Activated CD8-positive, alpha-beta memory T cell treated with anti-CD3 and anti-CD28 coated beads, Interleukin-2, amount 50 U/mL, for 24 hours (primary cell): Measurements from ENCODE around the gene KCNT2.
"Not testable (repeated sequence)": the region's sequence is repeated elsewhere in the genome, so short reads cannot be mapped to it uniquely, and the experiment has no call there.

Experiments
- DNase-seq: peaks from one replicate; pipeline ENCODE4 v3.0.0-alpha.2; 2020; ENCODE audit errors: extremely low read depth

Gene KCNT2

DNA sequence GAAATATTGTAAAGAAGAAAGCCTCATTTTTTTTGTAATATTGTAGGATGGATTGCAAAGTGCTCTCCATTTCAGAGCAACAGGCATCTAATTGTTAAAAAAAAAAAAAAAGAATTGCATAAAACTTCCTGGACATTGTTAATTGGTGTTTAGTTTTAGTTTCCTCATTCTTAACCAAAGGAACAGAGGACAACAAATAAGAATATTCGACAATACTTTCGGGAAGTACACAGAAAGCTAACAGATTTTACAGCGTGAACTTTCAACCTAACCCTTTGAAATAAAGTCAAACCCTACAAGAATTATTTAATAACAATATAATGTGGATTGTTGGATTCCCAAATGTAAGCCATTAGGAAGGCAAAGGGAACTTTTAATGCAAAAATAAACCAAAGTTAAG lies 284.4 kb downstream of the KCNT2 start:
- DNase-seq = no peak

DNA sequence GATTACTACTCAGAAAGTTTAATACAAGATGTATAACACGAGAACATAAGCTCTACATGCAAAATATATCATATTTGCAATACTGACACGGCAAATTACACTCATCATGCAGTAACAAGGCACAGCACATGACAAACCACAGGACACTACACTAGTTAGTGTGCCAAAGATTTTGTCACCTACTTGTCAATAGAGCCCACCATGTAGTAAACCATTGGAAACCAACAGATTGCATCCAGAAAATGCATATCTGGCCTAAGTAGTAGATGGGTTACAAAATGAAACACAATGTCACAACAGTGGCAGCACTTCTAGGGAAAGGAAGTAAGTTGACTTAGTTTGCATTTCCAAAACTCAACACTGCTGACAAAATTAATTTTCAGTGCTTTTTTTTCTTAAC lies 288.9 kb downstream of the KCNT2 start:
- DNase-seq = no peak

DNA sequence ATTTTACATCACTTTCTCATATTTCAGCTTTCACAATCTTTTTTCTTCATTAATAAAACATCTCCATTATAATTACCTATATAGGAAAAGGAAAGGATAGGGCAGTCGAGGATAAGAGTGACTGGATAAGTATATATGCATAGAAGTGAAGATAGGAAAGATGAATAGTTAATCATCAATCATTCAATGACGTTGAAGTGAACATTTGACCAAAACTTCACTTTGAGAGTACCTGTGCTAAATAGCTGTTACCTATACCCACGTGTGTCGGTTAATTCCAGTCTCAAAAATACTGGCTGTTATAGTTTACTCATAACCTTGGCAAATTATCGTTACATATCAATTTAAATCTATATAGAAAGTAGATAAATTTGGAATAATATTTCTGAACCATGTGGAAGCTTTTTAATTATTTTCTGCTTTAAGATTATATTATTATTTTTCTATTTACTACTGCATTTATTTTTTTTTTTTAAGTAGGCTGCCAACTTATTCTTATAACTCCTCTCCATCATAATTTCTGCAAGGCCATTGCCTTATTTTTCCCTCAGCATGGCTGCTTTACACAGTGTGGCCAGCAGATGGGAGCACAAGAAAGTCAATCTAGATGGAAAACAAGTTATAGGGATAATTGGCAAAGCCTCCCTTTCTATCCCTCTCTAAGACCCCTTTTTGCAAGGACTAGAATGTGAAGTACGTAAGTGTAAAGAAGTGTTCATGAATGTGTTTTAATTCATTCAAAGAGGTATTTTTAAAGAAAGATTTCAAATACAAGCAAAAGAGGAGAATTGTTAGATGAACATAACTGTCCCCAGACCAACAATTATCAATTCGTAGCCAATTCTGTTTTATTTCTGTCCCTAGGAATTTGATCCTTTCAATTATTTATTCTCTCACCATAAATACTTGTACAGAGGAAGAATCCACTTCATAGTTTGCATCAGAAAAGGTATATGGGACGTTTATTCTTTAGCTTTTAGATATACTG lies 290.4 kb downstream of the KCNT2 start:
- DNase-seq = no peak

DNA sequence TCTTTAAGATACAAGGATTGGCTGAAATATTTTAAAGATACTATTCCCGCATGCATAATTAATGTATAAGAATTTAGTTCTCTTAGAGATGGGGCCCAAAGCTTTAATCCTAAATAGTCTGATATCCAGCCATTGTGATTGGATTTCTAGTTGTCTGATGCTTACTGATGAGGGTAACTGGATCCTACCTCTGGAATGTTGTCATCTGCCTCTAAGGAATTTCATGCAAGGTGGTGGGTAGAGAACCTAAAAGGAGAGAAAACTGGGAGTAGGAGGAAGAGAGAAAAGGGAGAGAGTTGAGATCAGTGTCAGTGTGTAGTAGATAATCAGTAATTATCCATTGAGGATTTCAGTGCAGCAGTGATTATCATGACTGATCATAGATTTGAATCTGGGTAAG lies 295.5 kb downstream of the KCNT2 start:
- no peak for DNase-seq

DNA sequence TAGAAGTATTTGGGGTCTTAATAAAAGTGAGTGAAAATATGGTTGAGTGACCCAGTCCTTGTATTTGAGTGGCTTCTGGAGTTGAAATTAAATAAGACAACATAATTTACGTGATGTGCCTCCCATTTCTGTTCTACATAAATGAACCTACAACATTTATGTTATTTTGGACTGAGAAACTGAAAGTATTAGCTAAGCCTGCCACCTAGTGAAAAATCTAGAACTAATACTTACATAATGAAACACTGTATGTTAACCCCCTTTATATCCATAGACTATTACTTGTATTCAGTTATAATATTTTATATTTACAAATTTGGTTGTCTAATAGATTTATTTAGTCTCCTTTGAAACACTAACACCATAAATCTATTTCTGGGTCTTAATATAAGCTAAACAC lies 298.9 kb downstream of the KCNT2 start:
- DNase-seq = no peak

DNA sequence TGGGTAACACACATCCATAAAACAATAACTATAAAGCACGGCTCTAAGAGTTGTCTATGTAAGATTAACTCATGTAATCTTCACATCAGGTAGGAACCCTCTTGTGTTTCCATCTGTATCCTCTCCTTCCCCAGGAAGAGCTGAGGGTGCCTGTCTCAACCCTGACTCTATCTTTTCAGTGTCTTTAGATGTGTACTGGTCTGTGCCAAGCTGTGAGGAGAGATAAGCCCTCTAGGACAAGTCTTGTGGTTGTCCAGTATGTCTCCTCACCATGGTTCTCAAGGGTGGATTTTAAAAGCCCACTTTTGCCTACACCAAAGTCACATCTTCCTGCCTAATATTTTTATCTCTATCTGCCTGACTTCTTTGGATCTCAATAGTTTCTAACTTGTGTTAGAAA lies 300.1 kb downstream of the KCNT2 start:
- no peak for DNase-seq

DNA sequence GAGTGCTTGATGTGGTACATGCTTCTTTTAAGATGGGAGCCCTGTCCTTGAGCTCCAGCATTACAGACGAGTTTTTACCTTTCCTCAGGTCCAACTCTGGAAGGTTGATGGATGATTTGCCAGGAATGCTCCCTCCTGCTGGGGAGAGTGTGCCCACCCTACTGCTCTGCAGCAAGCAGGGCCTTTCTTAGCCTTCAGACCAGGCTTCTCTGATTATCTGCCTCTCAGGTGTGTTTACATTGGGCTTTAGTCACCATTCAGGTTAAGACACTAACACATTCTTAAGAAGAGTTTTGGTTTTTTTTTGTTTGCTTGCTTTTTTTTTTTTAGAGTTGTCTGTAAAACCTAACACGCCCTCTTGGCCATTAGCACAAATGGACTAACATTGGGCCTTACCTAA lies 301.8 kb downstream of the KCNT2 start:
- no peak for DNase-seq

DNA sequence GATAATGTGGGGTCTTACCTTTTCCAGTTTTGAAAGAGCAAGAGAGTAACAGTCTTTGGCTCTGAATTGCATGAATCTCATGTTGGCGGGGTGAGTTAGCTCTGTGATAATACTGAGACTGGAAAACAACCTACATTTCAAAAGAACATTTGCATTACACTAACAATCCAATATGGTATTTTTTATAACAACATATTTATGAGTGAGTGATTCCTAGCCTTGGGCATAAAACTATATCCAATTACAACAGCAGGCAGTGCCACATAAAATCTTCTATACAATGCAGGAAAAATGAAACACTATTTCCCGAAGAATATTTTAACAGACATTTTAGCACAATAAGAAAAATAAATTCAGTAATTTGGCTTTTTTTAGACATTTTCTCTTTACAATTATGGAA lies 303.0 kb downstream of the KCNT2 start:
- DNase-seq = no peak

DNA sequence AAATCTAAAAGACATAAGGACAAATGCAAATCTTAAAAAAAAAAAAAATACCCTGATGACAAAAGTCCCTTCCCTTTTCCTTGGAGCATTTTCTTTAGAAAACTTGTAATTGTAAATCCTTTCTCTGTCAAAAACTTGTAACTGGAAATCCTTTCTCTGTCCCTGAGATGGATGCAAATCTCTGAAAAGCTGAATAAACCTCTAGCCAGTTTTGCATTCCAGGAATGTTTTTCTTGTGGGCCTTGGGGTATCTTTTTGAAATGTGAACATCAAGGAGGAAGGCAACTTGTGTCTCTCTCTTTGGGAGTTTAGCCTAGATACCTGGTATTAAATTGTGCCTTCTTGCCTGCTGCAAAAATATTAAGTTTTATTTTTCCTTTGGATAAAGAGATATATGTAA lies 305.3 kb downstream of the KCNT2 start:
- DNase-seq = no peak

DNA sequence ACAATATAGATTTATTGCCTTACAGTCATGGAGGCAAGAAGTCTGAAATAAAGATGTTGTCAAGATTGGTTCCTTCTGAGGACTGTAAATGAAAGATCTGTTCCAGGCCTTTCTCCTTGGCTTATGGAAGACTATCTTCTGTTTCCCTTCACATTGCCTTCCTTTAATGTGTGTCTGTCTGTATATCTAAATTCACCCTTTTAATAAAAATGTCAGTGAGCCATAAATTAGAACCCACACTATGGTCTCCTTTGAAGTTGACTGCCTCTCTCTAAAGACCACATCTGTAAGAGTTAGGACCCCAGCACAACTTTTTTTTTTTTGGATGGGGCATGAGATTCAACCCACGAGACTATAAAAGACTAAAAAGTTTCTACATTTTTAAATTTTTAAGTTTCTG lies 305.8 kb downstream of the KCNT2 start:
- no peak for DNase-seq

DNA sequence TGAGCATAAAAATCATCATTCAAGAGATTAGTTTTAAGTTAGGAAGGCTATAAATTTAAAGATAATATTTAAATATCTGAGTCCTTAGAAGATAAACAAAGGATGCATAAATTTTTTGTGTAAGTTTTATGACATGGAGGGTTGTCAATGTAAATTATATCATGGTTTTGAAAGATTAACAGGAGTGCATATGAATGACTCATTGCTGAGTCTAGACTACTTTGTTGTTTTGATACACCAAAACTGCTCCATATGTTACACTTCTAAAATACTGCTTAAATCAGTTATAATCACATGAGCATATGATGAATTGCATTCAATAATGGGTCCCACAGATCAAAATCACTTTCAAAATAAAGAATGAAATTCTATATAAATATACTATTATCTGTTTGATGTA lies 312.5 kb downstream of the KCNT2 start:
- no peak for DNase-seq

DNA sequence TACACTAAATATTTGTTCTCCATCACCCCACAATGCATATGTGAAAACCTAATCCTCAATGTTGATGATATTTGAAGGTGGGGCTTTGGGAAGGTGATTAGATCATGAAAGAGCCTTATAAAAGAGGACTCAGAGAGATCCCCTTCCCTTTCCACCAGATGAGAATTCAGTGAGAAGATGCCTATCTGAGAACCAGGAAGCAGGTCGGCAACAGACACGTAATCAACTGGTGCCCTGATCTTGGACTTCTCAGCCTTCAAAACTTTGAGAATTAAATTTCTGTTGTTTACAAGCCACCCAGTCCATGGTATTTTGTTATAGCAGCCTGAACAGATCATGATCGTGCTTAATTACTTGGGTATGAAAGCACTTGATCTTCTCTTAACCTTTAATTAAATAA lies 329.4 kb downstream of the KCNT2 start:
- no peak for DNase-seq

DNA sequence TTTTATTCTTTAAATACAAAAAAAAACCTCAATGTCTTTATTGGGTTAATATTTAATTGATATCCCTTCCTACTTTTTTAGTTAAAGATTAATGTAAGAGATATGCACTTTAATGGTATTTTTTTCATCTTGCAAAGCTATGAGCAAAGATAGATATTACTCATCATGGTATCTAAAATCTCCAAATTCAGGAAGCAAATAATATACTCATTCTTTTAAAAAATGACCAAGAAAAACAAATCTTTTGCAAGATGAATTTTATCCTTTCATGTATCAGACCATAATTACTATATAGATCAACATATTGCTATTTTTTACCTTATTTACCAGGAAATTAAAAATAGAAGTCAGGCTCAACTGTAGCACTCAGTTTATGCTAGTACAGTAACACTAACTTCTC lies 330.4 kb downstream of the KCNT2 start:
- no peak for DNase-seq

DNA sequence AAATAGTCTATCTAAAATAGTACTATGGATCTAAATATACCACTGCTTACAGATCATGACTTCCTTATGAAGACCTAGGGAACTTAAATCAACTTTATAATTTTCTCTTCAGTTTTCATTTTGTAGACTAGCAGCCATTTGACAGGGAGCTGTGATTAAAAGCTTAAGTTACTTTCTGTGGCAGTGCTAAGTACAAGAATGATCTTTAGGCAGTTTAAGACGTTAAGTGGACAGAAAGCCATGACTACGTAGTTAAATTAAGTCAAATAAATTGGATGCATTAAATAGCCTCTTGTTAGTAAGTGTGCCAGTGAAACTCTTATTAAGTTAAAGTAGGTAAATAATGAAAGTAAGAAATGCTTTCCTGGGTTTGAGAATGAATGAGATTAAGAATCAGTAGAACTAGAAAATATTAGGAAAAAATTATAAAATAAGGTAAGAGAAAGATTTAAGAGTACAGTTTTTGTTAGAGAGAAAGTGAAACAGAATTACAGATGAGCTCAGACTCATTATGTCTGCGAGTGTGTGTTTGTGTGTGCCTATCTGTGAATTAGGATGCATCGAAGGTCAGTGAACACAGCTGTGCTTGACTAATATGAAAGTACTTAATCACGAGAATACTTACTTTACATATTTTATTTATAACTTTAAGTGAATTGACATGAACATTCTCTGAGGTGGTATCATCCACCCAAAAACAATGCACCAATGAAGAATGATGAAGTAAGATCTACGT lies 336.9 kb downstream of the KCNT2 start:
- no peak for DNase-seq

DNA sequence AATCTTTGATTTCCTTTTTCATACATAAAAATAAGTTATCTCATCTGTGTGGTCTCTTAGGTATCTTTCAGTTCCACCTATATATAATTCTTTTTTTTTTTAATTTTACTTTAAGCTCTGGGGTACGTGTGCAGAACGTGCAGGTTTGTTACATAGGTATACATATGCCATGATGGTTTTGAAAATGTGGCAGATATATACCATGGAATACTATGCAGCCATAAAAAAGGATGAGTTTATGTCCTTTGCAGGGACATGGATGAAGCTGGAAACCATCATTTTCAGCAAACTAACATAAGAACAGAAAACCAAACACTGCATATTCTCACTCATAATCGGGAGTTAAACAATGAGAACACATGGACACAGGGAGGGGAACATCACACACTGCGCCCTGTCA lies 345.2 kb downstream of the KCNT2 start:
- DNase-seq = not testable (repeated sequence)

DNA sequence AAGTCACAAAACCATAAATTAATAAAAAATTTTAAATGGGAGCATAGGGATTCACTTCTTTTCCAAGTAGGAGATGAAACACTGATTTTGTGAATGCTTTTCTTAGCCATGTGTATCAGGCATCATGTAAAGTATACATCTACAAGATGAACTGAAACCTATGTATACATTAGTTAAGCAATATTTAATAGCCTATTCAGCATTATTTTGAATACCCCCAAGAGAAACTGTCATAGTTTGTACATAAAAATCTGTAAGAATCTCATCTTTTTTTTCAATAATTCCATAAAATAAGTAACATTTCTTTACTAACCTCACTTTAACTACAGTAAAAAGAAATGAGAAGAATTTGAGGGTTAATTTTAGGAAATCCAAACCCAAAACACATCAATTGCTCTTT lies 348.0 kb downstream of the KCNT2 start:
- DNase-seq = no peak

DNA sequence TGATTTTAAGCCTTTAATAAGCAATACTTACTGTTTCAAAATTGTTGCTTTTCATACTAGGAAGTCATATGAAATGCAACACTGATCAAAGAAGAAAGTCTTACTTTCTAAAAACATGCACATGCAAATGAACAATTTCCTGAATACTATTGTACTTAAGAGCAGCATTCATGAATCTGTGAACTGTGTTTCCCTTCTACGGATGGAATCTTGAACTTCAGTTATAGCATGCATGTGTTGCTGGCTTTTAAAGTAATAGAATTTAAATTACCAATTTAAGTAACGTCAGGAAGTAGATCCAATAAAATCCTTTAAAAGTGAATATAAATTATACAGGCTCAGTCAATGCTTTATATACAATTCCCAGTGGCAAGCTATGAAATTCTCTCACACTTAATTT lies 348.9 kb downstream of the KCNT2 start:
- DNase-seq = no peak

DNA sequence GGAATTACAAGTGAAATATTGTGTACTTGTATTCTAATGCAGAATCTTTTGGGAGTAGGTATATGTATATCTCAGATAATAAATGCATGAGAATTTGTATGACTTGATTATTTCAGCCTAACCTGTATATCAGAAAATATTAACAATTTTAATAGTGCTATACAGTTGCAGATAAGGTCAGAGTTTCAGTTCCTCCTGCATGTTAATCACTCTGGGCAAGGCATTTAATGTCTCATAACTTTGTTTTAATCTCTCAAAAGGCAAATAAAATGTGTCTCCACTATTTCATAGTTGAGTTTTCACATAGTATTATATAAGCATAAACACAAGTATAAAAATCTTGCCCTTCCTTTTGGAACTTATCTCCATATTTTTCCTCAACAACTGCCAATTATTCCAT lies 352.5 kb downstream of the KCNT2 start:
- DNase-seq = no peak

DNA sequence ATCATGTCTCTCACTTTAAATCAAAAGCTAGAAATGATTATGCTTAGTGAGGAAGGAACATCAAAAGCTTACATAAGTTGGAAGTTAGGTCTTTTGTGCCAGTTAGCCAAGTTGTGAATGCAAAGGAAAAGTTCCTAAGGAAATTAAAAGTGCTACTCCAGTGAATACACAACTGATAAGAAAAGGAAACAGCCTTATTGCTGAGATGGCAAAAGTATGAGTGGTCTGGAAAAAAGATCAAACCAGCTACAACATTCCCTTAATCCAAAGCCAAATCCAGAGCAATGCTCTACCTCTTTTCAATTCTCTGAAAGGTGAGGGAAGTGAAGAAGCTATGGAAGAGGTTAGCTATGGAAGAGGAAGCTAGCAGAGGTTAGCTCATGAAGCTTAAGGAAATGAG lies 378.7 kb downstream of the KCNT2 start:
- no peak for DNase-seq

DNA sequence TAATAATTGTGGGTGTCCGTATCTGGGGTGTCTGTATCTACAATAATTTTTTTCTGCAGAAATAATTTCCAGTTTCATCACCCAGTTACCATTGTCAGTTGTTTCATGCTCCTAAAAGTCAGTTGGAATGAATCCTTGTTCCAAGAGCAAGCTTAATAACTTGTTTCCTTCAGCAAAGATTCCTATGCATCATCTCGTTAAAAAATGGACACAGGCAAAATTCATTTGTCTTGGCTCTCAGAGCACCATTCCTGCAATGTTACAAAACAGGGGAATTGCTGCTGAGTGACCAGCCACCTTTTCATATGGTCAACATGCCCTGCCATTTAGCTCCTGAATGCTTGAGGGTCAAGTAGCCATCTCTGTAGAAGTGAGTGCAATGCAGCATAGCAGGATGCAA lies 393.4 kb downstream of the KCNT2 start:
- DNase-seq = no peak

DNA sequence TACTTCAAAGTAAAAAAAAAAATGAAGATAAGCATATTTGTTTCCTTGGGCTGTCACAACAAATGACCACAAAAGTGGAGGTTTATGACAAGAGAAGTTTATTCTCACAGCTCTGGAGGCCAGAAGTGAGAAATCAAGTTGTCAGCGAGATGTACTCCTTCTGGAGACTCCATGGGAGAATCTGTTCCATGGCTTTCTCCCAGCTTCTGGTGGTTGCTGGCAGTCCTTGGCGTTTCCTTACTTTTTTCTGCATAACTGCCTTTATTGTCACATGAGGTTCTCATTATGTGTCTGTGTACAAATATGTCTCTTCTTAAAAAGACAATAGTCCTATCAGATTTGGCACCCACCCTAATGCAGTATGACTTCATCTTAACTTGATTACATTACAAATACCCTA lies 398.3 kb downstream of the KCNT2 start:
- no peak for DNase-seq

DNA sequence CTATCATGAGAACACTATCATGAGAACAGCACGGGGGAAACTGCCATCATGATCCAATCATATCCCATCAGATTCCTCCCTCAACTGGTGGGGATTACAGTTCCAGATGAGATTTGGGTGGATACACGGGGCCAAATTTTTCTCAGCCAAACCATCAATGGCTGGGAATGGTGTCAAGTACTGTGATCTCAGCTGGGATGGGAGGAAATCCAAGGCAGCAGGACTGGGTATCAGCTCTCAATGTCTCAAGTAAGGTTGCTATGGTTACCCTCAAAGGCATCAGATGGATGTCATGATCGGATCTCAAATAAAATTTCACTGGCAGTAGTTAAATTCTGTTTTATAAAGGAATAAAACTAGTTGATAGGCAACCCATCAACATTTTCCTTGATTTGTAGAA lies 399.0 kb downstream of the KCNT2 start:
- no peak for DNase-seq

DNA sequence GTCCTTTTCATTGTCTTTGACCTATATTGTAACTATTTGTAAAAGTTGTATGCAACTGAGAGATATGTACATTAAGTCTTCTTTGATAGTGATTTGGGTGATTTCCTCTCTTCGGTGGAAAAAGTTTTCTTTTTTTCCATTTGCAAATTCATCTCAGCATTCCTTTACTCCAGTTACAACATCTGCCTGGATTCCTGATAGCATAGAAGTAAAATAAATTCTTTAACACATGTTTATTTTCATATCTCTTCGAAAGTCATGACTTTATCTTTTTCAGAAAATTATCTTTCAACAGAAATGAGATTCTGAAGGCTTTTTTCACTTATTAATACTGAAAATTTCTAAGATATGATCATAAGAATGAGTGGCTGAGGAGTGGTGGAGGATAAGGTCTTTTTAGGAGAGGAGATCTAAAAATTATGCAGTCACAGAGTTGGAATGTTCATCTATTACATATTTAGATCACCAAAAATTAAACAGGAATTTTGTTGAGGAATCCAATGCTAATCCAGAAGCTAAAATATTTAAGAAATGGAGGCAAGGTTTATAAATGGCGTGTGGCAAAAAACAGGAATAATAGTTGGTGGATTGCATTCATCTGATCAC lies 400.5 kb downstream of the KCNT2 start:
- no peak for DNase-seq
